HEK293T (cell line): ENCODE results near the gene STK25.
A peak's percentile ranks its signal among the peaks of the same experiment; 100 is the strongest.

Experiments used
- CTCF ChIA-PET: fragments of 350-600 bp; formaldehyde crosslinking; extraction: SDS; loops from one replicate; lab custom pipeline; 2021; ENCODE audit warnings: antibody characterized with exemption, inconsistent platforms; lab: Yijun Ruan, JAX
- POLR2A ChIA-PET: fragments of 350-600 bp; formaldehyde crosslinking; extraction: SDS; loops from one replicate; lab custom pipeline; 2020; ENCODE audit warnings: antibody characterized with exemption, inconsistent platforms; lab: Yijun Ruan, JAX
- DNase-seq: peaks from one replicate; pipeline ENCODE4 v3.0.0; 2012; ENCODE audit warnings: mixed read lengths; ENCODE audit errors: extremely low spot score
- BHLHE40 ChIP-seq: fragments of 450-650 bp; IDR thresholded peaks from 2 replicates; pipeline ENCODE4 v1.6.1; 2016; ENCODE audit warnings: mild to moderate bottlenecking, moderate library complexity, borderline replicate concordance
- CTBP1 ChIP-seq: fragments of 450-650 bp; IDR thresholded peaks from 2 replicates; pipeline ENCODE4 v1.6.1; 2016; ENCODE audit warnings: borderline replicate concordance
- ELF4 ChIP-seq: fragments of 450-650 bp; IDR thresholded peaks from 2 replicates; pipeline ENCODE4 v1.6.1; 2017; ENCODE audit warnings: antibody characterized with exemption
- FOXA1 ChIP-seq: fragments of 450-650 bp; IDR thresholded peaks from 2 replicates; pipeline ENCODE4 v1.6.1; 2016; ENCODE audit warnings: mild to moderate bottlenecking
- FOXK2 ChIP-seq: fragments of 450-650 bp; IDR thresholded peaks from 2 replicates; pipeline ENCODE4 v1.6.1; 2016; ENCODE audit warnings: mild to moderate bottlenecking
- FOXM1 ChIP-seq: fragments of 450-650 bp; IDR thresholded peaks from 2 replicates; pipeline ENCODE4 v1.6.1; 2017; ENCODE audit warnings: mild to moderate bottlenecking, borderline replicate concordance
- HDGF ChIP-seq: fragments of 450-650 bp; IDR thresholded peaks from 2 replicates; pipeline ENCODE4 v1.6.1; 2017; ENCODE audit warnings: antibody characterized with exemption, borderline replicate concordance
- L3MBTL2 ChIP-seq: fragments of 450-650 bp; conservative IDR thresholded peaks from 2 replicates; pipeline ENCODE4 v1.6.1; 2016; ENCODE audit warnings: mild to moderate bottlenecking
- LEF1 ChIP-seq: fragments of 450-650 bp; IDR thresholded peaks from 2 replicates; pipeline ENCODE4 v1.6.1; 2017; ENCODE audit warnings: mild to moderate bottlenecking, borderline replicate concordance
- NFRKB ChIP-seq: fragments of 450-650 bp; IDR thresholded peaks from 2 replicates; pipeline ENCODE4 v1.6.1; 2016; ENCODE audit warnings: mild to moderate bottlenecking, moderate library complexity
- SP1 ChIP-seq: fragments of 450-650 bp; IDR thresholded peaks from 2 replicates; pipeline ENCODE4 v1.6.1; 2017
- SUZ12 ChIP-seq: fragments of 450-650 bp; IDR thresholded peaks from 2 replicates; pipeline ENCODE4 v1.6.1; 2016; ENCODE audit warnings: mild to moderate bottlenecking
- TARDBP ChIP-seq: fragments of 450-650 bp; IDR thresholded peaks from 2 replicates; pipeline ENCODE4 v1.6.1; 2016
- ZNF384 ChIP-seq: fragments of 450-650 bp; IDR thresholded peaks from 2 replicates; pipeline ENCODE4 v1.6.1; 2016
- TF ChIP-seq, protein P1 (sequence below): fragments of 450-650 bp; IDR thresholded peaks from 2 replicates; pipeline ENCODE4 v1.6.1; 2016

STK25 gene

DNA sequence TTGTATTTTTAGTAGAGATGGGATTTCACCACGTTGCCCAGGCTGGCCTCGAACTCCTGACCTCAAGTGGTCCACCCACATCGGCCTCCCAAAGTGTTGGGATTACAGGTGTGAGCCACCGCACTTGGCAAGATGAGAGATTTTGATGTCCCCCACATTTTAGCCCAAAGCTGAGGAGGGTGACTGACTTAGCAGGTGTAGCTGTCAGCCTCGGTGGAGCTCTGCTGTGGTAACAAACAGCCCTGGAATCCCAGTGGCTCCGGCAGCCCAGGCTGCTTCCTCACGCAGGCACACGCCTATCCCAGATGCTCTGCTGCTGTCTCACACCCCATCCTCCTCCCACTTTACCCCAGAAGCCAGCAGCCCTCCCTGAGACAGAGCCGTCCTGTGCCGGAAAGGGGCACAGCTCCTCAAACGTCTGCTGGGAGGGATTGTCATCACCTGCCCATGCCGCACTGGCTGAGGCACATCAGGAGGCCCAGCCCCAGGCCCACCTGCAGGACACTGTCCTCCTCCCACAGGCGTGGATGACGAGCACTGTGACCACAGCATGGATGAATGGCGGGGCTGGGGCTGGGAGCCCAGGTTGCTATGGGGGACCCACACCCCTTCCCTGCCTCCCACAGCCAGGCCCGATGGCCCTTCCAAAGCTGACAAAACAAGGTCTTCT, 39.5 kb upstream of the STK25 start:
- no peak for TF ChIP-seq LEF1
- no peak for TF ChIP-seq SUZ12
- no peak for TF ChIP-seq HDGF
- TF ChIP-seq NFRKB = no peak
- TF ChIP-seq L3MBTL2 = no peak
- no peak for TF ChIP-seq FOXK2
- ChIA-PET CTCF (interaction anchor here (1.0 kb wide), 1 partner anchor 12 kb away, joined by 3 read pairs; no protein-coding TSS in a partner anchor), POLR2A (no interaction called here)
- DNase-seq = no peak

DNA sequence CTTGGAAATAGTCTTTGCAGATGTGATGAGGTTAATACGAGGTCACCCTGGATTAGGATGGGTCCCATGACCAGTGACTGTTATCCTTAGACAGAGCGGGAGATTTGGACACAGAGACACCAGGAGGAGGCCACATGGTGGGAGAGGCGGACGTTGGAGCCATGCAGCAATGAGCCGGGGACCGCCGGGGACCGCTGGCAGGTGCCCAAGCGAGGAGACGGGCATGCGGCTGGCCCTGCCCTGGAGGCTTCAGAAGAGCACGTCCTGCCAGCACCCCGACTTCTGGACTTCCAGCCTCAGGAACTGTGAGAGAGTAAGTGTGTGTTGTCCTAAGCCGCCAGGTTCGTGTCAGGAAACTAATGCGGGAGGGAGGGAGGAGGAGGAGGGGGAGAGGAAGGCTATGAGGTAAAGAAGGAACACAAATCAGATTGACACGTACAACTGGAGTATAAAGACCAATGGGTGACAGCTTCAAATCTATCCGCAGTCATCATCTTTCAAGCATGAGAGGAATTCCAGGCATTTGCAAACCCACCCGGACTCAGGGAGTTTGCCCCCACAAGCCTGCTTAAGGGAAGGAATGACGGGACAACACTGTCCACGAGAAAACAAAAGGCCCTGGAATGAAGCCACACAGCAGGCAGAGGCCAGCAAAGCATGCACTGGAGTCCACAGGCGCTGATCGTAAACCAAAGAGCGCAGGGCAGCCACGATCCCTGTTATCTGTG, 38.6 kb upstream of the STK25 start:
- ChIA-PET POLR2A (no interaction called here), CTCF (interaction anchor here (1.0 kb wide), 1 partner anchor 11 kb away, joined by 3 read pairs; no protein-coding TSS in a partner anchor)
- TF ChIP-seq, protein P1, sequence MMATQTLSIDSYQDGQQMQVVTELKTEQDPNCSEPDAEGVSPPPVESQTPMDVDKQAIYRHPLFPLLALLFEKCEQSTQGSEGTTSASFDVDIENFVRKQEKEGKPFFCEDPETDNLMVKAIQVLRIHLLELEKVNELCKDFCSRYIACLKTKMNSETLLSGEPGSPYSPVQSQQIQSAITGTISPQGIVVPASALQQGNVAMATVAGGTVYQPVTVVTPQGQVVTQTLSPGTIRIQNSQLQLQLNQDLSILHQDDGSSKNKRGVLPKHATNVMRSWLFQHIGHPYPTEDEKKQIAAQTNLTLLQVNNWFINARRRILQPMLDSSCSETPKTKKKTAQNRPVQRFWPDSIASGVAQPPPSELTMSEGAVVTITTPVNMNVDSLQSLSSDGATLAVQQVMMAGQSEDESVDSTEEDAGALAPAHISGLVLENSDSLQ = peak; percentile 69; the same call in 1 of the 2 replicates
- TF ChIP-seq FOXM1 (no peak), SUZ12 (no peak), FOXA1 (no peak), FOXK2 (no peak), TARDBP (no peak), SP1 (no peak), NFRKB (no peak), BHLHE40 (no peak), ELF4 (no peak), L3MBTL2 (peak; percentile 76)
- DNase-seq = no peak

DNA sequence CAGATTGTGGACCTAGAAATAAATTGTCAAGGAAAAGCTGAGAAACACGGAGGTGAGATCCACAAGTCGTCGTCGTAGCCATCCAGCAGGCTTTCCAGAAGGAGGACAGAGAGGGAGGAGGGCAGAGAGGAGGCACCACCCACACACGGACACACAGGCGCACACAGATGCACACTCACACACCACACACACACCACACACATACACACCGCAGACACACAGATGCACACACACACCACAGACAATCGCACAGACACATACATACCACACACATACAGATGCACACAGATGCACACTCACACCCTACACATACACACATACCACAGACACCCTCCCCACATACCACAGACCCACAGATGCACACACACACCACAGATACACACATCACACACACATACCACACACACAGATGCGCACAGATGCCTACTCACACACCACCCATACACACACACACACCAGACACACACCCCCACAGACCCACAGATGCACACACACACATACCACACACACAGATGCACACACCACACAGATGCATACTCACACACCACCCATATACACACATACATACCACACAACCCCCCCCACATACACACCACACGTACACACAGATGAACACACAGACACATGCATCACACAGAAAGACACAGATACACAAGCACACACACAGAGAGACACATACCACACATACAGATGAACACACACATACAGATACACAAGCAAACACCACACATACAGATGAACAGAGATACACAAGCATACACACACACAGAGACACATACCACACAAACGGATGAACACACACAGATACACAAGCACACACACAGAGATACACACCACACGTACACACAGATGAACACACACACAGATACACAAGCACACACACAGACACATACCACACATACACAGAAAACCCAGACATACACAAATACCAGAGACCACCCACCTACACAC, 37.4 kb upstream of the STK25 start:
- POLR2A ChIA-PET = no interaction called here
- DNase-seq = no peak
- CTCF ChIA-PET = no interaction called here
- no peak for TF ChIP-seq SP1
- TF ChIP-seq TARDBP = peak; percentile 34; the same call in 1 of the 2 replicates

DNA sequence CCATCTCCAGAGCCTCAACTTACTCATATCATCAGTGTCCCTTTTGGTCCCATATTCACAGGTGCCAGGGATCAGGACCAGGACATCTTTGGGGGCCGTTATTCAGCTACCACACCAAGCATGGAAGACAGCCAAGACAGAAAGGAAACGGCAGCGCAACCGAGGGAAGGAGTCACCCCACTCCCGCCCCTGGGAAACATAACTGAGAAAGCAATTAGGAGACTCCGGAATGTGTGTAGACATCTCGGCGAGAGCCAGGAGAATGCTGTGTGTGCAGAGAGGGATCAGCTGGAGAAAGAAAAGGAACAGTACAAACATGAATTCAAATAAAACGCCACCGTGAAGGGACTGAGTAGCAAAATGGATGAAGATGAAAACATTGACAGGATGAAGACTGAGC, 36.7 kb upstream of the STK25 start:
- POLR2A ChIA-PET = no interaction called here
- CTCF ChIA-PET = no interaction called here
- DNase-seq = no peak
- TF ChIP-seq NFRKB (no peak), LEF1 (no peak), FOXM1 (no peak), L3MBTL2 (no peak), FOXK2 (no peak), SUZ12 (no peak), CTBP1 (no peak), SP1 (no peak), FOXA1 (no peak), HDGF (no peak), ELF4 (no peak)
- TF ChIP-seq, protein P1 = no peak

DNA sequence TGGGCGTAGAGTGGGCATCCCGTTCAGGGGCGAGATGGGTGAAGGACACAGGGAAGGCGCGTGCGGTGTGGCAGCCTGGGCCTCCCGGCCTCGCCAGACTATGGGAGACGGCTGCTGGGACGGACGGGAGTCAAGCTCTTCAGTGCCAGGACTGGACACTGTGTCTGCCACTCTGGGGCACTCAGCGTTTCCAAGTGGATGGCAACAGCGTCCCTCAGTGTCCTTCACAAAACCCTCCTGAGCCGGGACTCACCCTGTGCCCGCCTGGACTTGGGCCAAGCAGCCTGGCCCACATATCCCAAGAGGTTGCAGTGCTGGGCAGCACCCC, 33.9 kb upstream of the STK25 start:
- ChIA-PET CTCF (no interaction called here), POLR2A (no interaction called here)
- DNase-seq = no peak

More for the DNA sequence above, 33.9 kb upstream of the STK25 start:
- TF ChIP-seq HDGF (no peak), CTBP1 (no peak), BHLHE40 (no peak), ELF4 (no peak), TARDBP (no peak), FOXK2 (no peak), L3MBTL2 (no peak), ZNF384 (no peak), FOXM1 (no peak)
- TF ChIP-seq, protein P1 = no peak
